ENCODE results near the gene DLG5. TPM values are rescaled to one million over a fixed set of nuclear protein-coding genes. Genes with fewer than 3 reads are reported as not detected.

DLG5 gene
- total and polyA plus RNA-seq, 9 of the 15 experiments (the other 6 are each of a cell fraction or from before 2014, with no cell fraction given) = 1.4 to 26.8 (median 11.2) TPM

GRCh38 chr10:77909749-77910375 is 16.7 kb downstream of the DLG5 start (continued):
- peak; percentile 71; the same call in 1 of the 2 replicates for TF ChIP-seq PHF21A (IDR thresholded peaks at IDR 0.05; ENCODE audit: borderline replicate concordance, low read depth)
- TF ChIP-seq ZFX (CRISPR knock-in tag; IDR thresholded peaks at IDR 0.05) = peak; percentile 42
- TF ChIP-seq ZKSCAN3 (CRISPR knock-in tag; IDR thresholded peaks at IDR 0.05) = no peak
- no peak for TF ChIP-seq MTF1 (CRISPR knock-in tag; IDR thresholded peaks at IDR 0.05; ENCODE audit: borderline replicate concordance)
- TF ChIP-seq NFE2 (IDR thresholded peaks at IDR 0.05; ENCODE audit: low read depth) = peak; percentile 98
- no peak for TF ChIP-seq TBP (optimal IDR thresholded peaks at IDR 0.05; ENCODE audit: low read depth, low read length)
- TF ChIP-seq KAT8 (IDR thresholded peaks at IDR 0.05; ENCODE audit: low read depth) = no peak
- TF ChIP-seq CCNT2 (IDR thresholded peaks at IDR 0.05; ENCODE audit: borderline replicate concordance, extremely low read depth, insufficient read length, low read depth, low read length) = peak; percentile 64
- peak in 1 of 2 experiments; percentile 17; a peak in 1 of 4 replicates for TF ChIP-seq NRF1 (conservative IDR thresholded peaks at IDR 0.05 in 1 of 2, IDR thresholded peaks at IDR 0.05 in 1 of 2)
- no peak for TF ChIP-seq CREBBP (IDR thresholded peaks at IDR 0.05; ENCODE audit: low read depth, low read length)
- TF ChIP-seq ZNF324 (CRISPR knock-in tag; IDR thresholded peaks at IDR 0.05) = peak; percentile 11; the same call in 1 of the 2 replicates
- TF ChIP-seq ERF (CRISPR knock-in tag; IDR thresholded peaks at IDR 0.05) = no peak
- TF ChIP-seq ARID1B (IDR thresholded peaks at IDR 0.05) = peak; percentile 84
- peak; percentile 66; the same call in 1 of the 2 replicates for TF ChIP-seq NBN (IDR thresholded peaks at IDR 0.05; ENCODE audit: low read depth)
- TF ChIP-seq BRCA1 (IDR thresholded peaks at IDR 0.05) = no peak
- no peak for TF ChIP-seq BRCA1 (CRISPR knock-in tag; IDR thresholded peaks at IDR 0.05)
- TF ChIP-seq ZBTB40 (IDR thresholded peaks at IDR 0.05) = no peak
- no peak for TF ChIP-seq ZBTB40 (CRISPR knock-in tag; IDR thresholded peaks at IDR 0.05)
- no peak for TF ChIP-seq PATZ1 (CRISPR knock-in tag; IDR thresholded peaks at IDR 0.05; ENCODE audit: borderline replicate concordance)
